ENCODE results near the gene CIB2. TPM values are rescaled to one million over a fixed set of nuclear protein-coding genes. Genes with fewer than 3 reads are reported as not detected.
A peak's percentile ranks its signal among the peaks of the same experiment; 100 is the strongest.

Gene CIB2
- total RNA-seq, 2 experiments from 2014 or later, result 2.0 to 2.2 TPM

- CTCF ChIA-PET, result interaction anchor here (1.0 to 4.6 kb wide), 13 partner anchors 15 to 159 kb away, joined by 3 to 40 read pairs (median 4); no protein-coding TSS in a partner anchor
- POLR2A ChIA-PET, result interaction anchor here (2.7 to 5.4 kb wide), 3 partner anchors 18 to 35 kb away, joined by 13 to 47 read pairs (median 39); no protein-coding TSS in a partner anchor
- Mint-ChIP-seq H3K36me3 (peaks cover 5% of the 10 kb centered on the region), H3K4me1 (ENCODE audit: low read depth) (peaks cover 33% of the 10 kb centered on the region), H3K9me3 (no peaks in the 10 kb centered on the region), H3K27me3 (no peaks in the 10 kb centered on the region), H3K27ac (no peak overlapping the region), H3K4me3 (peak overlapping the region; percentile 70)
- intact Hi-C loops (cut with micrococcal nuclease), result loop anchor here (2.0 kb wide), 1 partner anchor 37 kb away; no protein-coding TSS in a partner anchor
- no peak for DNase-seq
Measured at GRCh38 chr15:78069462-78070029, 61.7 kb downstream of the CIB2 start.

- H3K9me3 Mint-ChIP-seq, result no peaks in the 10 kb centered on the region
- POLR2A ChIA-PET, result interaction anchor here (2.7 to 5.4 kb wide), 3 partner anchors 18 to 34 kb away, joined by 13 to 47 read pairs (median 39); no protein-coding TSS in a partner anchor
- H3K27me3 Mint-ChIP-seq, result no peaks in the 10 kb centered on the region
- H3K27ac Mint-ChIP-seq, result no peak overlapping the region
- peak; percentile 41 for DNase-seq
- peak overlapping the region; percentile 64 for H3K4me3 Mint-ChIP-seq
- intact Hi-C loops (cut with micrococcal nuclease), result loop anchor here (2.0 kb wide), 1 partner anchor 38 kb away; no protein-coding TSS in a partner anchor
- peaks cover 3% of the 10 kb centered on the region for H3K36me3 Mint-ChIP-seq
- CTCF ChIA-PET, result interaction anchor here (1.0 to 4.6 kb wide), 11 partner anchors 12 to 159 kb away, joined by 3 to 40 read pairs (median 4); no protein-coding TSS in a partner anchor
- peaks cover 29% of the 10 kb centered on the region for H3K4me1 Mint-ChIP-seq (ENCODE audit: low read depth)
Measured at GRCh38 chr15:78069052-78069414, 62.2 kb downstream of the CIB2 start.

- Mint-ChIP-seq H3K4me3 (no peak overlapping the region), H3K27ac (no peak overlapping the region), H3K27me3 (no peaks in the 10 kb centered on the region), H3K36me3 (peaks cover 3% of the 10 kb centered on the region), H3K9me3 (no peaks in the 10 kb centered on the region), H3K4me1 (ENCODE audit: low read depth) (peaks cover 16% of the 10 kb centered on the region)
- no peak for DNase-seq
- ChIA-PET POLR2A (interaction anchor here (0.8 to 5.4 kb wide), 5 partner anchors 8 to 33 kb away, joined by 4 to 47 read pairs (median 6); no protein-coding TSS in a partner anchor), CTCF (interaction anchor here (0.9 to 4.4 kb wide), 11 partner anchors 11 to 109 kb away, joined by 3 to 40 read pairs (median 5); no protein-coding TSS in a partner anchor)
- intact Hi-C loops (cut with micrococcal nuclease), result loop anchor here (1.0 to 2.0 kb wide), 3 partner anchors 17 to 39 kb away; no protein-coding TSS in a partner anchor
Measured at GRCh38 chr15:78067328-78068228, 63.7 kb downstream of the CIB2 start.

GRCh38 chr15:78065973-78066946 lies 65.0 kb downstream of the CIB2 start:
- peaks cover 11% of the 10 kb centered on the region for H3K4me1 Mint-ChIP-seq (ENCODE audit: low read depth)
- no peaks in the 10 kb centered on the region for H3K9me3 Mint-ChIP-seq
- H3K4me3 Mint-ChIP-seq, result no peak overlapping the region
- intact Hi-C loops (cut with micrococcal nuclease), result no loop called here
- no peaks in the 10 kb centered on the region for H3K27me3 Mint-ChIP-seq
- ChIA-PET POLR2A (interaction anchor here (0.8 to 5.4 kb wide), 9 partner anchors 8 to 35 kb away, joined by 3 to 47 read pairs (median 3); no protein-coding TSS in a partner anchor), CTCF (interaction anchor here (0.9 to 4.4 kb wide), 5 partner anchors 16 to 42 kb away, joined by 3 to 40 read pairs (median 5); no protein-coding TSS in a partner anchor)
- peaks cover under 1% of the 10 kb centered on the region for H3K36me3 Mint-ChIP-seq
- no peak overlapping the region for H3K27ac Mint-ChIP-seq
- no peak for DNase-seq

GRCh38 chr15:78065284-78065872 lies 65.9 kb downstream of the CIB2 start:
- ChIA-PET CTCF (interaction anchor here (0.9 to 1.6 kb wide), 3 partner anchors 16 to 43 kb away, joined by 3 to 5 read pairs (median 4); no protein-coding TSS in a partner anchor), POLR2A (interaction anchor here (0.8 to 1.6 kb wide), 5 partner anchors 8 to 36 kb away, joined by 3 to 4 read pairs (median 3); no protein-coding TSS in a partner anchor)
- intact Hi-C loops (cut with micrococcal nuclease), result no loop called here
- no peak overlapping the region for H3K27ac Mint-ChIP-seq
- peaks cover 11% of the 10 kb centered on the region for H3K4me1 Mint-ChIP-seq (ENCODE audit: low read depth)
- no peaks in the 10 kb centered on the region for H3K9me3 Mint-ChIP-seq
- H3K4me3 Mint-ChIP-seq, result no peak overlapping the region
- DNase-seq, result no peak
- H3K36me3 Mint-ChIP-seq, result no peaks in the 10 kb centered on the region
- no peaks in the 10 kb centered on the region for H3K27me3 Mint-ChIP-seq

GRCh38 chr15:78064544-78064943 lies 66.7 kb downstream of the CIB2 start:
- DNase-seq, result no peak
- ChIA-PET CTCF (no interaction called here), POLR2A (interaction anchor here (1.6 kb wide), 1 partner anchor 8 kb away, joined by 4 read pairs; no protein-coding TSS in a partner anchor)
- Mint-ChIP-seq H3K27ac (no peak overlapping the region), H3K36me3 (no peaks in the 10 kb centered on the region), H3K9me3 (no peaks in the 10 kb centered on the region), H3K4me3 (no peak overlapping the region), H3K4me1 (ENCODE audit: low read depth) (peaks cover 19% of the 10 kb centered on the region), H3K27me3 (no peaks in the 10 kb centered on the region)
- intact Hi-C loops (cut with micrococcal nuclease), result no loop called here

- Mint-ChIP-seq H3K4me1 (ENCODE audit: low read depth) (peaks cover 25% of the 10 kb centered on the region), H3K4me3 (no peak overlapping the region), H3K36me3 (no peaks in the 10 kb centered on the region), H3K27ac (no peak overlapping the region), H3K27me3 (no peaks in the 10 kb centered on the region), H3K9me3 (no peaks in the 10 kb centered on the region)
- CTCF ChIA-PET, result no interaction called here
- DNase-seq, result no peak
- intact Hi-C loops (cut with micrococcal nuclease), result no loop called here
- POLR2A ChIA-PET, result no interaction called here
Measured at GRCh38 chr15:78063970-78064385, 67.3 kb downstream of the CIB2 start.

- peak overlapping the region; percentile 16 for H3K27ac Mint-ChIP-seq
- no peaks in the 10 kb centered on the region for H3K36me3 Mint-ChIP-seq
- no peaks in the 10 kb centered on the region for H3K9me3 Mint-ChIP-seq
- no peaks in the 10 kb centered on the region for H3K27me3 Mint-ChIP-seq
- H3K4me3 Mint-ChIP-seq, result no peak overlapping the region
- ChIA-PET CTCF (interaction anchor here (0.8 to 2.5 kb wide), 5 partner anchors 11 to 104 kb away, joined by 3 to 13 read pairs (median 6); no protein-coding TSS in a partner anchor), POLR2A (interaction anchor here (1.7 to 2.1 kb wide), 2 partner anchors 12 to 16 kb away, joined by 5 to 15 read pairs; no protein-coding TSS in a partner anchor)
- DNase-seq, result no peak
- intact Hi-C loops (cut with micrococcal nuclease), result no loop called here
- peaks cover 32% of the 10 kb centered on the region for H3K4me1 Mint-ChIP-seq (ENCODE audit: low read depth)
Measured at GRCh38 chr15:78063217-78063616, 68.0 kb downstream of the CIB2 start.

- H3K4me3 Mint-ChIP-seq, result peak overlapping the region; percentile 50
Measured at GRCh38 chr15:78061963-78062427, 69.2 kb downstream of the CIB2 start.

GRCh38 chr15:78060232-78060631 lies 71.0 kb downstream of the CIB2 start:
- Mint-ChIP-seq H3K9me3 (no peaks in the 10 kb centered on the region), H3K36me3 (peaks cover 2% of the 10 kb centered on the region), H3K27me3 (no peaks in the 10 kb centered on the region), H3K27ac (peak overlapping the region; percentile 88), H3K4me3 (no peak overlapping the region), H3K4me1 (ENCODE audit: low read depth) (peaks cover 59% of the 10 kb centered on the region)
- peak; percentile 62 for DNase-seq
- ChIA-PET POLR2A (interaction anchor here (1.9 to 2.1 kb wide), 2 partner anchors 10 to 26 kb away, joined by 5 to 14 read pairs; no protein-coding TSS in a partner anchor), CTCF (interaction anchor here (1.2 to 2.0 kb wide), 2 partner anchors 10 to 101 kb away, joined by 4 to 12 read pairs; no protein-coding TSS in a partner anchor)
- intact Hi-C loops (cut with micrococcal nuclease), result no loop called here

More at GRCh38 chr15:78061963-78062427, 69.2 kb downstream of the CIB2 start:
- intact Hi-C loops (cut with micrococcal nuclease), result no loop called here
- H3K27me3 Mint-ChIP-seq, result no peaks in the 10 kb centered on the region
- peaks cover 42% of the 10 kb centered on the region for H3K4me1 Mint-ChIP-seq (ENCODE audit: low read depth)
- no peaks in the 10 kb centered on the region for H3K36me3 Mint-ChIP-seq
- H3K27ac Mint-ChIP-seq, result peak overlapping the region; percentile 69
- ChIA-PET CTCF (interaction anchor here (0.6 to 2.5 kb wide), 8 partner anchors 9 to 103 kb away, joined by 3 to 13 read pairs (median 6); no protein-coding TSS in a partner anchor), POLR2A (interaction anchor here (1.6 to 2.1 kb wide), 3 partner anchors 11 to 26 kb away, joined by 5 to 15 read pairs (median 7); no protein-coding TSS in a partner anchor)
- no peaks in the 10 kb centered on the region for H3K9me3 Mint-ChIP-seq
- peak; percentile 61 for DNase-seq
